Measurements from ENCODE around the gene ELL.

The ELL gene

GRCh38 chr19:18442941-18443340 is 78.9 kb downstream of the ELL start:
- DNase-seq = no peak

- no peak for DNase-seq
Measured at GRCh38 chr19:18441804-18442788, 79.8 kb downstream of the ELL start.

- no peak for DNase-seq
Measured at GRCh38 chr19:18440936-18441803, 80.7 kb downstream of the ELL start.

GRCh38 chr19:18440415-18440877 is 81.4 kb downstream of the ELL start:
- no peak for DNase-seq

GRCh38 chr19:18439910-18440237 is 82.0 kb downstream of the ELL start:
- no peak for DNase-seq

- no peak for DNase-seq
Measured at GRCh38 chr19:18439025-18439909, 82.6 kb downstream of the ELL start.

GRCh38 chr19:18438331-18439024 is 83.4 kb downstream of the ELL start:
- no peak for DNase-seq

- no peak for DNase-seq
Measured at GRCh38 chr19:18437491-18438330, 84.2 kb downstream of the ELL start, which contains the start of gene ISYNA1. Gene ISYNA1 (minus strand): TSS chr19:18438133. CDS start chr19:18437979, 154 bp downstream.

- DNase-seq = no peak
Measured at GRCh38 chr19:18436671-18437490, 85.0 kb downstream of the ELL start.

- no peak for DNase-seq
Measured at GRCh38 chr19:18435842-18436670, 85.8 kb downstream of the ELL start.

- no peak for DNase-seq
Measured at GRCh38 chr19:18435178-18435841, 86.6 kb downstream of the ELL start.

GRCh38 chr19:18434411-18435175 is 87.3 kb downstream of the ELL start:
- DNase-seq = no peak

- DNase-seq = no peak
Measured at GRCh38 chr19:18433735-18434398, 88.0 kb downstream of the ELL start.

GRCh38 chr19:18433015-18433691 is 88.7 kb downstream of the ELL start:
- no peak for DNase-seq

- no peak for DNase-seq
Measured at GRCh38 chr19:18432275-18433014, 89.4 kb downstream of the ELL start.

Measured in NCI-H2107 (cell line).